Measurements from ENCODE around the gene GKN1.
A peak's percentile ranks its signal among the peaks of the same experiment; 100 is the strongest.

The GKN1 gene

GRCh38 chr2:69010437-69011194 lies 36.2 kb downstream of the GKN1 start:
- no peak for DNase-seq

DNA sequence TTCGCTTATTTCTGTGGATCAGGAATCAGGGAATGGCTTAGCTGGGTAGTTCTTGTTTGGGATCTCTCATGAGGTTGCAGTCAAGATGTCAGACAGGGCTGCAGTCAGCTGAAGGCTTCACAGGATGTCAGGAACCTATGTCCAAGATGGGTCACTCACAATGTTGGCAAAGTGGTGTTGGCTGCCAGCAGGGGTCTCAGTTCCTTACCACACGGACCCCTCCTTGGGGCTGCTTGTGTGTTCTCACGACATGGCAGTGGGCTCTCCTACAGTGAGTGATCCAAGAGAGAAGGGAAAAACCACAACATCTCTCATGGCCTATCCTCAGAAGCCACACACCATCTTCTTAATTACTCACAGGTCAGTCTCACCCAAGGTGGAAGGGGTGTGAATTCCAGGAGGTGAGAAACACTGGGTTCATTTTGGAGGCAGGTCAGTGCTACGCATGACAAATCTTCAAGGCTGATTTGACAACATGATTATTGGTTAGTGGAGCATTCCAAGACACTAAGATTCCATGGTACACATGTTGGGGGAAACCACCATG lies 37.2 kb downstream of the GKN1 start:
- DNase-seq: no peak

- DNase-seq: peak; percentile 12
Observed at GRCh38 chr2:69012310-69013141, 38.1 kb downstream of the GKN1 start.

DNA sequence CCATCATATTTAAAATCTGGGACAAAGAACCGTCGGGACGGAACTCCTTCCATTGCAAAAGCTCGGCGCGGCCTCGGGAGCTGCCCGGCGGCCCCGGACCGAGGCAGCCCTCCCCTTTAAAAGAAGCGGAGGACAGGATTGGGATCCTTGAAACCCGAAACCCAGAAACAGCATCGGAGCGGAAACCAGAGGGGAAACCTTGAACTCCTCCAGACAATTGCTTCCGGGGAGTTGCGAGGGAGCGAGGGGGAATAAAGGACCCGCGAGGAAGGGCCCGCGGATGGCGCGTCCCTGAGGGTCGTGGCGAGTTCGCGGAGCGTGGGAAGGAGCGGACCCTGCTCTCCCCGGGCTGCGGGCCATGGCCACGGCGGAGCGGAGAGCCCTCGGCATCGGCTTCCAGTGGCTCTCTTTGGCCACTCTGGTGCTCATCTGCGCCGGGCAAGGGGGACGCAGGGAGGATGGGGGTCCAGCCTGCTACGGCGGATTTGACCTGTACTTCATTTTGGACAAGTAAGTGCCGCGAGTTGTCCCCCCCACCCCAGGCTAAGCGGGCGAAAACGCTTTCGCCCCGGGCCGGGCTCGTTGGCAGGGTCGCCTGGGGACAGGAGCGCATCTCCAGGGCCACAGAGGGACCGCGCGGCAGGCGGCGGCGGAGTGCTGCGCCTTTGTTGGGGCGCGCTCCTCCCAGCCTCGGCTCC lies 38.9 kb downstream of the GKN1 start, which contains the start of gene ANTXR1:
ANTXR1 (plus strand) TSS at position 38 of the 698 bp plus-strand sequence; CDS start at position 359, 321 bp downstream.
- no peak for DNase-seq

DNA sequence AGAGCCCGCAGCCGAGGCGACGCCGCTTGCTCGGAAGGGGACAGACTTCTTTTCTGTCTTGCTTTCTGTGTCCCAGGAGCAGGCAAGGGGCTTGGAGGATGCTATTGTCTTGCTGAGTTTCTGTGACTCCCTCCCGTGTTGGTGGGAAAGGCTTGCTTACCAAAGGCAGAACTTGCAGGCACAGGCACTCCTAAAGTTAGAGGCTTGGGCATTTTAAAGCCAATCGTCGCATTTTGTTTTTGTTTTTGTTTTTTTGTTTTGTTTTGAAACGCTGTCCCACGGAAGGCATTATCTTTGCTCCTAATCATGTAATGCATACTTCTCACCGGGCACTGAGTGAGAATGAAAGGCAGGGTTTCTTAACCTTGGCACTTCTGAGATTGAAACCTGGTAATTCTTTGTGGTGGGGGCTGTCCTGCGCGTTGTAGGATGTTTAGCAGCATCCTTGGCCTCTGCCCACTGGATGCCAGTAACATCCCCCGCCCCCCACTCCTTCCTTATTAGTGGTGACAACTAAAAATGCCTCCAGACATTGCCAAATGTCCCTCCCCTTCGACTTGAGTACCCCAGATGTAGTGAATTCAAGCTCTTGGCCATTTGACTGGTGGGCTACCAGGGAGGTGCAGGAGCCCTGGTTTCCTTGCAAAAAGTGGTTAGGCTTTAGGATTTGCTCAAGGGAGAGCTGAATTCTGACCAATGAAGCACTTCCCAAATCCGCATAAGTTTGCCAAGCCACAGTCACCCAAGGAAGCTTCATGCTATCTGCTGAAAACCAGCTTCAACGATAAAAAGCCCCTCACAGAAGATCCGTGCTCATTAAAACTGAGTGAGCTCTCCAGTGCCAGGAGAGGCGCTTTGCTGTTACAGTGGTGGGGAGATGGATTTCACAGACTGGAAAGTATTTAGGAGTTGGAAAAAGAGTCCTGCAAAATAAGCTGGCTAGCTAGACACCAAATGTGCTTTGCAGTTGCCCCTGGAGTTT lies 39.7 kb downstream of the GKN1 start:
- DNase-seq: no peak

DNA sequence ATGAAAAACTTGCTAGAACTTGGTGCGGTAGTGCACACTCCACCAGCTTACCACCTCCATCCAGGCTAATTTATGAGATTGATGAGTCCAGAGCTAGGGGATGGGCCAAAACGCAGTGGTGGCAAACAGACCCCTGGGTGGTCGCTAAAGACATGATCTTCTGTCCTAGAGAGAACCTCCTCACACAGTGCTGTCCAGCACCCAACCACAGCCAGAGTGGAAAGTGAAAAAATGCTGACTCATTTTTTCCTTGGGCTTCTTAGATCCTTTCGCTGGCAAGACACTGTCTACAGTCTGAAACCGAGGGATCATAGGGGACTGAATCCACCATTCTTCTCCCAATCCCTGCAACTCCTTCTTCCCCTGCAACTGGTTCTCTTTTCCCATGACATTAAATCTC lies 42.6 kb downstream of the GKN1 start:
- no peak for DNase-seq

DNA sequence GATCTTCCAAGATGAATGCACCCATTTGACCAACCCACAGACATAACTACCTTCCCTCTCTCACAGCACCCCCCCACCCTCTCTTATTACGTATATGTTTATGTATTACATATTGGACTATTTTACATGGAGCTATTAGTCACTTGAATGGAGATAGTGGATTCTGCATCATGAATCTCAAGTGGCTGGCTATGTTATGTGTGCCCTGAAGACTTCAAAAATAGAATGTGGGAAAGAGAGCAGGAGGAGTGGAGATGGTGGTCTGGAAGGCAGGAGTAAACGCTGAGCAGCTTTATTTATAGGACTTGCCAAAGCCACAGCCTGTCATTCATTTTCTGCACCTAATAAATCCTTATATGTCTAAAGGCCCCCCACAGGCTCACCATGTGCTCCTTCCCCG lies 43.4 kb downstream of the GKN1 start:
- no peak for DNase-seq

- no peak for DNase-seq
Observed at GRCh38 chr2:69018678-69019095, 44.3 kb downstream of the GKN1 start.

- DNase-seq: no peak
Observed at GRCh38 chr2:69020496-69021426, 46.3 kb downstream of the GKN1 start.

- DNase-seq: no peak
Observed at GRCh38 chr2:69021727-69022126, 47.3 kb downstream of the GKN1 start.

DNA sequence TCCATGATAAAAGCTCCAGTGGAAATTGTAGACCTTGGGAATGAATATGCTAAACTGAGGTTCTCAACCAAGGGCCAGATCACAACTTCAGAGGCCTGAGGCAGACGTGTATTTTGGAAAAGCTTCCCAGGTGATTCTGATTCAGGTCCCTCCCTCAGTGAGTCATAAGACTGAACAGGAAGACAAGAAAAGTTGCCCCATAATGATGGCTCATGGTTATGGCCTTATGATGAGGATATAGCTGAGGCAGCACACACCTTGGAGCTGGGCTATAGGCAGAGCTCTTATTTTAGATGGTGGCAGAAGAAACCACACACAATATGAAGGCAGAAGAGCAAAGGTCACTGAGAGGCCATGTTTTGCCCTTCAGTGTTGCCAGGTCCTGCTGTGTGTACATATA lies 48.1 kb downstream of the GKN1 start:
- no peak for DNase-seq

- DNase-seq: no peak
Observed at GRCh38 chr2:69023236-69023635, 48.8 kb downstream of the GKN1 start.

DNA sequence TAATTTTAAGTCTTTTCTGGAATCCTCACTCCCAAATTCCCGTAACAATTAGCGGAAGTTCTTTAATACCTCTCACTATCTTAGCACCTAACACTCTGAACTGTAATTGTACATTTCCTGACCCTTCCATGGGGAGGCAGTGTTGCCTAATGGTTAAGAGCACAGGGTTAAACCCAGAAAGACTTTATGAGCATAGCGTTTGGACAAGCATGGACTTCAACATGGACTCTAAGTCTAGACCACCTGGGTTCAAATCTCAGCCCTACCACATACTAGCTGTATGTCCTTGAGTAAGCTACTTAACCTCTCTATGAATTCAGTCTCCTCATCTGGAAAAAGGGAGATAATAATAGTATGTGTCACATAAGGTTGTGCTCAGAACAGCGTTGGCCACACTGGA lies 51.6 kb downstream of the GKN1 start:
- no peak for DNase-seq

- no peak for DNase-seq
Observed at GRCh38 chr2:69026691-69027459, 52.4 kb downstream of the GKN1 start.

All from effector CD4-positive, alpha-beta T cell (primary cell).